Small intestine (tissue), 7 donors: ENCODE data around the gene DHRS3. TPM values are rescaled to one million over a fixed set of nuclear protein-coding genes. Genes with fewer than 3 reads are reported as not detected.
A peak's percentile ranks its signal among the peaks of the same experiment; 100 is the strongest.
"Not testable (repeated sequence)": the region's sequence is repeated elsewhere in the genome, so short reads cannot be mapped to it uniquely, and the experiment has no call there.

Experiments
- DNase-seq, 2 donors: peaks; one replicate each; pipeline versions ENCODE4 v3.0.0 to v3.0.0-alpha.2; 2013
- FAIRE-seq: peaks from 2 replicates; lab custom pipeline; 2012; peaks lifted over from hg19 to GRCh38; lab: Jason Lieb, UNC
- H3K27ac ChIP-seq, 3 donors: one replicate each; pipeline ENCODE4 v1.5.1; 2013; ENCODE audit warnings: low read length in 2 of 3, mild to moderate bottlenecking in 2 of 3, control low read depth in 1 of 3, inconsistent platforms in 1 of 3, low read depth in 1 of 3, moderate library complexity in 1 of 3
- H3K27me3 ChIP-seq, 3 donors: one replicate each; pipeline ENCODE4 v1.6.1; 2013; ENCODE audit warnings: low read length in 3 of 3, inconsistent platforms in 1 of 3; ENCODE audit not compliant: control insufficient read depth in 3 of 3, insufficient read depth in 3 of 3
- H3K36me3 ChIP-seq, 3 donors: one replicate each; pipeline ENCODE4 v1.6.1; 2013; ENCODE audit warnings: low read length in 3 of 3, inconsistent platforms in 1 of 3, low read depth in 1 of 3, mild to moderate bottlenecking in 1 of 3, moderate library complexity in 1 of 3; ENCODE audit not compliant: control insufficient read depth in 3 of 3, insufficient read depth in 2 of 3
- H3K4me1 ChIP-seq, 3 donors: one replicate each; pipeline ENCODE4 v1.6.1; 2013; ENCODE audit warnings: low read length in 2 of 3, inconsistent platforms in 1 of 3, low read depth in 1 of 3, mild to moderate bottlenecking in 1 of 3, moderate library complexity in 1 of 3; ENCODE audit not compliant: control insufficient read depth in 3 of 3, insufficient read depth in 2 of 3
- H3K4me3 ChIP-seq, 3 donors: one replicate each; pipeline ENCODE4 v1.5.1; 2013; ENCODE audit warnings: low read length in 3 of 3, control low read depth in 1 of 3, inconsistent platforms in 1 of 3, low read depth in 1 of 3, mild to moderate bottlenecking in 1 of 3, moderate library complexity in 1 of 3
- H3K9me3 ChIP-seq, 2 donors: one replicate each; pipeline ENCODE4 v1.6.1; 2013; ENCODE audit warnings: low read depth in 1 of 2, low read length in 1 of 2; ENCODE audit not compliant: control insufficient read depth in 2 of 2, insufficient read depth in 1 of 2
- WGBS, 3 donors: extraction: QIAGEN DNeasy Blood & Tissue Kit; methylation state at CpG; one replicate each; pipeline ENCODE4 v1.1.7; 2013; 5-methylcytosine and 5-hydroxymethylcytosine counted together
- polyA plus RNA-seq, 4 donors: library from polyadenylated mRNA; stranded (reverse) in 3 of 4; unstranded in 1 of 4; fragments of 200-250 nt in 3 of 4; fragments of 120-200 nt in 1 of 4; gene quantifications; one replicate each; pipeline versions ENCODE4 v1.2.1 to v1.2.3, GENCODE V29; 2013
- donor health status: healthy with polysubstance abuse.
- donor health status: control.
- donor health status: control.
- donor health status: Bipolar disorder and iron deficiency.
- donor health status: healthy.

The DHRS3 gene
- polyA plus RNA-seq, 4 donors = 45.3 to 87.0 (median 63.5) TPM

DNA sequence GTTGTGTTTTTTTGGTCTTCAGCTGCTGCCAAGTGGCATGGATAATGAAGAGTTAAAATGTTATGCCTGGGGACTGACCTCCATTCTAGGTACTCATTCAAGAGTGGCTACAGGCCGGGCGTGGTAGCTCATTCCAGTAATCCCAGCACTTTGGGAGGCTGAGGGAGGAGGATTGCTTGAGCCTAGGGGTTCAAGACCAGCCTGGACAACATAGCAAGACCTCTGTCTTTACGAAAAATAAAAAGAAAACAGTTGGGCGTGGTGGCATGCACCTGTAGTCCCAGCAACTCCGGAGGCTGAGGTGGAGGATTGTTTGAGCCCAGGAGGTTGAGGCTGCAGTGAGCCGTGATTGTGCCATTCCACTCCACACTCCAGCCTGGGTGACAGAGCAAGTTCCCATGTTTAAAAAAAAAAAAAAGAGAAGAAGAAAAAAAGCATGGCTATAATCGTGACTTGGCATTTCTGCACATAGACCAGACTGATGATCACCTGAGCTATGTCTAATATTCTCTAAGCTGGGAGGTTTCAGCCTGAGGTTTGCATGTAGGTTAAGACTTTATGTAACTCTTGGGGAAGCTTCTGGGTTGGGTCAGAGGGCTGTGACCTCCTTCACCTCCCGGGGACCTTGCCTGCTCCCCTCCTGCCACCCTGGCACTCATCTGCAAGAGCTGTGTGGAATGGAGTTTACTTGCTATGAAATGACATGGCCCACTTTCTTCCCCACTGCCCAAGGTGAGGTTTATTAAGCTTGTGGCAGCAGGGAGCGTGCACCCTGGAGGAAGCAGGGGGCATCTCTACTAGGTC, 51.3 kb downstream of the DHRS3 start:
- no peak for FAIRE-seq
- 77 to 81% (median 77%) methylated on average over 9 of the region's 9 CpGs for WGBS, 3 donors

DNA sequence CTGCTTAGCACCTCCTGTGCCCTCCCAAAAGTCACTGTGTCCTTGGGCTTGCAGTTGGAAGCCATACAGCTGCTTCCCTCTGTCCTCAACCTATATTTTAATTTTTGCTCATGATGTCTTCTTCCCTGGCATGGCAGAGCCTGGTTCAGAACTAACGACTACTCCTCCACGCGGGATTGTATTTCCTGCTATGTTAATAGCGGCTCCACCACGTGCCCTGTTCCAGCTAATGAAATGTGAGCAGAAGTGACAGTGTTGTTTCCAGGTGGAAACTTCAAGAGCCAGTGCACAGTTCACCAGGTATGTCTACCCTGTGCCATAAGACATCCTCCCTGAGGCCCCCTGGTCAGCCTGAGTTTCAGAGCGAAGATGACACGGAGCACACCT, 52.1 kb downstream of the DHRS3 start:
- H3K4me1 ChIP-seq = no peaks in the 10 kb centered on the region
- DNase-seq (no peak), FAIRE-seq (no peak)
- no peak overlapping the region for H3K27ac ChIP-seq
- H3K4me3 ChIP-seq = no peak overlapping the region
- peaks cover 0 to 33% of the 10 kb centered on the region in 2 donors for H3K9me3 ChIP-seq
- WGBS, 3 donors = 86 to 90% (median 88%) methylated on average over 7 of the region's 7 CpGs
- H3K36me3 ChIP-seq = peaks cover 2 to 52% (median 15%) of the 10 kb centered on the region in 3 donors
- no peaks in the 10 kb centered on the region for H3K27me3 ChIP-seq

More for the DNA sequence above, 51.3 kb downstream of the DHRS3 start:
- H3K36me3 ChIP-seq = peaks cover 2 to 60% (median 19%) of the 10 kb centered on the region in 3 donors
- DNase-seq = no peak
- no peak overlapping the region for H3K4me3 ChIP-seq
- H3K9me3 ChIP-seq = peaks cover 0 to 29% of the 10 kb centered on the region in 2 donors
- H3K27ac ChIP-seq = no peak overlapping the region
- no peaks in the 10 kb centered on the region for H3K4me1 ChIP-seq
- H3K27me3 ChIP-seq = no peaks in the 10 kb centered on the region

DNA sequence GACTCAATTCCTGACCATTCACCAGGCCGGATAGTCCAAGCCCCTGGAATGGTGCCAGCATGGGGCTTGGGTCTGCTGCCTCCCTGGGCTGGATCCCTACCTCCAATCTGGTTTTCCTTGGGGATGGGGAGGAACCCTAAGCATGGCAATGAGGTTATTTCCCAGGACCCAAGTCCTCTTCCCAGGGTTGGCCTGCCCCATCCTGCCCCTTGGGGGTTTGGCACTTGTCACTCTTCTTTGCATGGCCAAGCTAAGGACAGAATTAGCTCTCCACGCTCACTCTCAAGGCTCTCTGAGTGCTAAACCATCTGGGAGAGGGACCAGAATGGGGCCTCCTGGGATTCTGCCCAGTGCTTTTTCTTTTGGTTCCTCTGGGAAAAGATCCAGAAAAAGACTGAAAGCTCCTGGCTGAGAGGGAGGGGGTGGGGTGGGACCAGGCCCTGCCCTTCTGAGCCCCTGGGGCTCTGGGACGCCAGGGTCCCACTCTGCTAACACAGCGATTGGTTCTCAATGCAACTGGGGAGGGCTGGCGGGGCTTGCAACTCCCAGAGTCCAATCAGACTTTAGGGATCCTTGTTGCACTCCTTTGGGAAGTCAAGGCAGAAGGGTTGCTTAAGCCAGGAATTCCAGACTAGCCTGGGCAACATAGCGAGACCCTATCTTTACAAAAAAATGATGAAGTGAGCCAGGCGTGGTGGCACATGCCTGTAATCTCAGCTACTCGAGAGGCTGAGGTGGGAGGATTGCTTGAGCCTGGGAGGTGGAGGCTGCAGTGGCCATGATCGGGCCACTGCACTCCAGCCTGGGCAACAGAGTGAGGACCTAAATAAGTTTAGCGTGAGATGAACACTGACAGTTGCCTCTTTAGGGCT, 52.7 kb downstream of the DHRS3 start:
- DNase-seq (no peak), FAIRE-seq (no peak)
- peaks cover 0 to 33% of the 10 kb centered on the region in 2 donors for H3K9me3 ChIP-seq
- no peaks in the 10 kb centered on the region for H3K27me3 ChIP-seq
- WGBS, 3 donors = 78 to 90% (median 90%) methylated on average over 10 of the region's 10 CpGs
- no peak overlapping the region for H3K4me3 ChIP-seq
- H3K27ac ChIP-seq = no peak overlapping the region
- peaks cover 2 to 46% (median 11%) of the 10 kb centered on the region in 3 donors for H3K36me3 ChIP-seq
- no peaks in the 10 kb centered on the region for H3K4me1 ChIP-seq

DNA sequence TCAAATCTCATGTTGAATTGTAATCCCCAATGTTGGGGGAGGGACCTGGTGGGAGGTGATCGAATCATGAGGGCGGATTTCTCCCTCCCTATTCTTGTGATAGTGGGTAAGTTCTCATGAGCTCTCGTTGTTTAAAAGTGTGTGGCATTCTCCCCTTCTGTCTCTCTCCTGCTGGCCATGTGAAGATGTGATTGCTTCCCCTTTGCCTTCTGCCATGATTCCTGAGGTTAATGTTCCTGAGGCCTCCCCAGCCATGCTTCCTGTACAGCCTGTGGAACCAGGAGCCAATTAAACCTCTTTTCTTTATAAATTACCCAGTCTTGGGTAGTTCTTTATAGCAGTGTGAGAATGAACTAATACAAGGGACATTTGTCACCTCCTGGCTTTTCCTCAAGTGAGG, 53.8 kb downstream of the DHRS3 start:
- FAIRE-seq, DNase-seq, H3K4me3 ChIP-seq, H3K27ac ChIP-seq, H3K27me3 ChIP-seq, H3K4me1 ChIP-seq: not testable (repeated sequence)
- peaks cover 2 to 37% (median 11%) of the 10 kb centered on the region in 3 donors for H3K36me3 ChIP-seq
- H3K9me3 ChIP-seq = peaks cover 0 to 33% of the 10 kb centered on the region in 2 donors
- 87 to 94% (median 91%) methylated on average over 3 of the region's 3 CpGs for WGBS, 3 donors

DNA sequence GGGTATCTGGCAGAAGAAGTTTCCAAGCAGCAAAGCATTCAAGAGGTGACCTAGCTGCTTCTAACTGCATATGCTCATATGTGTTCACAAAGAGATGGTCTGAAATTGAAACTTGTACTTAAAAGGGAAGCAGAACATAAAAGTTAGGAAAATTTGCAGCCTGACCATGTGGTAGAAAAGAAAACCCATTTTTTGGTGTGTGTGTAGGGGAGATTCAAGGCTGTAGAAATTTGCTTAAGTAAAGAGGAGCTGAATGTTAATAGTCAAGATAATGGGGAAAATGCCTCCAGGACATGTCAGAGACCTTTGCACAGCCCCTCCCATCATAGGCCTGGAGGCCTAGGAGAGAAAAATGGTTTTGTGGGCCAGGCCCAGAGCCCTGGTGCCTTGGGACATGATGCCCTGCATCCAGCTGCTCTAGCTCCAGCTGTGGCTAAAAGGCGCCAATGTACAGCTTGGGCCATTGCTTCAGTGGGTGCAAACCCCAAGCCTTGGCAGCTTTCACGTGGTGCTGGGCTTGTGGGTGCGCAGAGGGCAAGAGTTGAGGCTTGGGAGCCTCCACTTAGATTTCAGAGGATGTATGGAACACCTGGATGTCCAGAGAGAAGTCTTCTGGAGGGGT, 54.9 kb downstream of the DHRS3 start:
- no peak for FAIRE-seq
- Histone ChIP-seq H3K27me3 (no peaks in the 10 kb centered on the region), H3K9me3 (peaks cover 0 to 33% of the 10 kb centered on the region in 2 donors), H3K4me3 (no peak overlapping the region), H3K36me3 (peaks cover under 1 to 29% (median 6%) of the 10 kb centered on the region in 3 donors), H3K4me1 (no peaks in the 10 kb centered on the region), H3K27ac (no peak overlapping the region)
- WGBS, 3 donors = 63 to 76% (median 74%) methylated on average over 3 of the region's 3 CpGs
- no peak for DNase-seq

DNA sequence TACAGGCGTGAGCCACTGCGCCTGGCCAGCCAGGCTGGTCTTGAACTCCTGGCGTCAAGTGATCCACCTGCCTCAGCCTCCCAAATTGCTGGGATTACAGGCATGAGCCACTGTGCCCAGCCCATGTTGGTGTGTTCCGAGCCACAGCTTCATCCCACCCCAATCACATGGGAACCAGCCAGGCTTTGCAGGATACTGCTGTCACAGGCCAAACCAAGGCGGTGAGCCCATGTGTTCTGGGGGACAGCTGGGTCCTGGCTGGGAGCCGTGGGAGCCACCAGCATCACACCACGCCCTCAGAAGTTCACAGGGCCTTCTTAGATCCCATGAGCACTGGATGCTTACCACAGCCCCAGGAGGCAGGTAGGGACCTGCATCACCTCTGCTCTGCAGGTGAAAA, 56.9 kb downstream of the DHRS3 start:
- Histone ChIP-seq H3K4me1 (peaks cover 0 to 6% (median 0%) of the 10 kb centered on the region in 3 donors), H3K27ac (no peak overlapping the region), H3K9me3 (peaks cover 0 to 38% of the 10 kb centered on the region in 2 donors), H3K4me3 (no peak overlapping the region), H3K27me3 (no peaks in the 10 kb centered on the region), H3K36me3 (peaks cover 0 to 10% (median 0%) of the 10 kb centered on the region in 3 donors)
- DNase-seq = no peak
- 89 to 94% (median 92%) methylated on average over 7 of the region's 7 CpGs for WGBS, 3 donors
- FAIRE-seq = no peak

DNA sequence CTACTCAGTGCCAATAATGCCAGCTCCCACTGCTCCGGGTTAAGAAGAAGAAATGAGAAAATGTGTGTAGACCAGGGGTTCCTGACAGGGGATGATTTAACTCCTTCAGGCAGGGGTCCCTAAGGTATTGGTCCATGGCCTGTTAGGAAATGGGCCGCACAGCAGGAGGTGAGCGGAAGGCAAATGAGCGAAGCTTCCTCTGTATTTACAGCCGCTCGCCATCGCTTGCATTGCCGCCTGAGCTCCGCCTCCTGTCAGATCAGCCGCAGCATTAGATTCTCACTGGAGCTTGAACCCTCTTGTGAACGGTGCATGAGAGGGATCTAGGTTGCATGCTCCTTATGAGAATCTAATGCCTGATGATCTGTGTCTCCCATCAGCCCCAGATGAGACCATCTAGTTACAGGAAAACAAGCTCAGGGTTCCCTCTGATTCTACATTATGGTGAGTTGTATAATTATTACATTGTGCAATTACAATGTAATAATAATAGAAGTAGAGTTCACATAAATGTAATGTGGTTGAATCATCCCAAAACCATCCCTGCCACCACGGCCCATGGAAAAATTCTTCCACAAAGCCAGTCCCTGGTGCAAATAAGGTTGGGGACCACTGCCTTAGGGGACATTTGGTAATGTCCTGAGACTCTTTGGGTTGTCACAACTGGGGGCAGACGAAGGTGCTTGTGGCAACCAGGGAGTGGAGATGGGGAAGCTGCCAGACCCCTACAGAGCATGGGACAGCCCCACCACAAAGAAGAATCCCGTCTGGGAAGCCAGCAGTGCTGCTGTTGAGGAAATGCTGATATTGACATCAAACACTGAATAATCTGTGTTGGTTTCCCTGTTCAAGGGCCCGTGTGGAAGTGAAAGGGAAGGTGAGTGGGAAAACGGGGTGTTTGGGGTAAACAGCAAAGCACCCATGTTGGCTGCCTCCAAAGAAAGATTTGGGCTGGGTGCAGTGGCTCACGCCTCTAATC, 60.8 kb downstream of the DHRS3 start:
- H3K4me3 ChIP-seq = no peak overlapping the region
- H3K4me1 ChIP-seq = peaks cover 0 to 6% (median 0%) of the 10 kb centered on the region in 3 donors
- no peaks in the 10 kb centered on the region for H3K27me3 ChIP-seq
- H3K36me3 ChIP-seq = no peaks in the 10 kb centered on the region
- peak overlapping the region in 2 of 3 donors; percentile 65 to 75 for H3K27ac ChIP-seq
- 81 to 90% (median 89%) methylated on average over 16 to 17 of the region's 17 CpGs for WGBS, 3 donors
- no peak for FAIRE-seq
- DNase-seq = no peak
- H3K9me3 ChIP-seq = peaks cover 0 to 11% of the 10 kb centered on the region in 2 donors
